H9 (cell line): ENCODE data around the gene WWC2. TPM values are rescaled to one million over a fixed set of nuclear protein-coding genes. Genes with fewer than 3 reads are reported as not detected.
A peak's percentile ranks its signal among the peaks of the same experiment; 100 is the strongest.

Experiments used
- DNase-seq: peaks from one replicate; pipeline ENCODE4 v3.0.0-alpha.2; 2017
- H2AFZ ChIP-seq: one replicate; pipeline ENCODE4 v1.6.1; 2013; ENCODE audit warnings: mild to moderate bottlenecking, low read length, control low read depth, moderate library complexity
- H2AK5ac ChIP-seq: 2 replicates; pipeline ENCODE4 v1.6.1; 2013; ENCODE audit warnings: low read length, control low read depth, mixed read lengths; ENCODE audit not compliant: insufficient read length
- H2BK120ac ChIP-seq: one replicate; pipeline ENCODE4 v1.6.1; 2013; ENCODE audit warnings: low read depth, mild to moderate bottlenecking, low read length, control low read depth, inconsistent platforms; ENCODE audit not compliant: poor library complexity, severe bottlenecking
- H2BK12ac ChIP-seq: 2 replicates; pipeline ENCODE4 v1.6.1; 2013; ENCODE audit warnings: low read length, control low read depth, mixed read lengths, low read depth; ENCODE audit not compliant: insufficient read length
- H2BK15ac ChIP-seq: 2 replicates; pipeline ENCODE4 v1.6.1; 2013; ENCODE audit warnings: low read depth, low read length, control low read depth
- H2BK20ac ChIP-seq: one replicate; pipeline ENCODE4 v1.6.1; 2013; ENCODE audit warnings: low read depth, mild to moderate bottlenecking, low read length, control low read depth, inconsistent platforms; ENCODE audit not compliant: poor library complexity, severe bottlenecking
- H2BK5ac ChIP-seq: 2 replicates; pipeline ENCODE4 v1.6.1; 2013; ENCODE audit warnings: low read length, control low read depth, mixed read lengths; ENCODE audit not compliant: insufficient read length
- H3K14ac ChIP-seq: 2 replicates; pipeline ENCODE4 v1.6.1; 2013; ENCODE audit warnings: low read length, control low read depth; ENCODE audit not compliant: insufficient read depth
- H3K18ac ChIP-seq: 2 replicates; pipeline ENCODE4 v1.6.1; 2013; ENCODE audit warnings: low read depth, mild to moderate bottlenecking, mixed read lengths, low read length, control low read depth; ENCODE audit not compliant: insufficient read length
- H3K23ac ChIP-seq: 2 replicates; pipeline ENCODE4 v1.6.1; 2013; ENCODE audit warnings: low read length, control low read depth, mixed read lengths, low read depth; ENCODE audit not compliant: insufficient read length
- H3K23me2 ChIP-seq: 2 replicates; pipeline ENCODE4 v1.6.1; 2013; ENCODE audit warnings: low read depth, mild to moderate bottlenecking, mixed read lengths, low read length, control low read depth; ENCODE audit not compliant: insufficient read length, poor library complexity, severe bottlenecking
- H3K27ac ChIP-seq: 2 replicates; pipeline ENCODE4 v1.5.1; 2013; ENCODE audit warnings: low read length, control low read depth, mixed read lengths, low read depth; ENCODE audit not compliant: insufficient read length
- H3K27me3 ChIP-seq: 2 replicates; pipeline ENCODE4 v1.6.1; 2013; ENCODE audit warnings: low read length, control low read depth, inconsistent platforms; ENCODE audit not compliant: insufficient read depth
- H3K4ac ChIP-seq: 2 replicates; pipeline ENCODE4 v1.6.1; 2013; ENCODE audit warnings: low read depth, mild to moderate bottlenecking, control low read depth, inconsistent platforms, low read length, moderate library complexity
- H3K4me1 ChIP-seq: 2 replicates; pipeline ENCODE4 v1.6.1; 2013; ENCODE audit warnings: low read length, control low read depth, inconsistent platforms; ENCODE audit not compliant: insufficient read depth
- H3K4me2 ChIP-seq: 2 replicates; pipeline ENCODE4 v1.6.1; 2013; ENCODE audit warnings: low read length, control low read depth, mixed read lengths; ENCODE audit not compliant: insufficient read length, insufficient read depth
- H3K56ac ChIP-seq: 2 replicates; pipeline ENCODE4 v1.6.1; 2013; ENCODE audit warnings: low read depth, mild to moderate bottlenecking, mixed read lengths, low read length, control low read depth; ENCODE audit not compliant: insufficient read length
- H3K79me1 ChIP-seq: 2 replicates; pipeline ENCODE4 v1.6.1; 2013; ENCODE audit warnings: low read depth, mild to moderate bottlenecking, moderate library complexity, low read length, control low read depth, inconsistent platforms; ENCODE audit not compliant: insufficient read depth, poor library complexity, severe bottlenecking
- H3K79me2 ChIP-seq: 2 replicates; pipeline ENCODE4 v1.6.1; 2013; ENCODE audit warnings: low read length, control low read depth, inconsistent platforms; ENCODE audit not compliant: insufficient read depth
- H3K9ac ChIP-seq: 2 replicates; pipeline ENCODE4 v1.6.1; 2013; ENCODE audit warnings: low read length, control low read depth, mixed read lengths; ENCODE audit not compliant: insufficient read length; ENCODE audit errors: extremely low read depth
- H3K9me3 ChIP-seq: one replicate; pipeline ENCODE4 v1.6.1; 2013; ENCODE audit warnings: low read depth, low read length, inconsistent platforms; ENCODE audit not compliant: control insufficient read depth
- H3T11ph ChIP-seq: one replicate; pipeline ENCODE4 v1.6.1; 2013; ENCODE audit warnings: mild to moderate bottlenecking, low read length, control low read depth, inconsistent platforms
- H4K20me1 ChIP-seq: one replicate; pipeline ENCODE4 v1.6.1; 2013; ENCODE audit not compliant: control insufficient read depth, insufficient read length, insufficient read depth
- H4K5ac ChIP-seq: 2 replicates; pipeline ENCODE4 v1.6.1; 2013; ENCODE audit warnings: low read depth, mild to moderate bottlenecking, mixed read lengths, low read length, control low read depth; ENCODE audit not compliant: insufficient read length
- H4K8ac ChIP-seq: replicated peaks from 2 replicates; pipeline ENCODE4 v1.6.1; 2013; ENCODE audit warnings: low read length, control low read depth, mixed read lengths, low read depth; ENCODE audit not compliant: insufficient read length
- H4K91ac ChIP-seq: 2 replicates; pipeline ENCODE4 v1.6.1; 2013; ENCODE audit warnings: low read depth, mild to moderate bottlenecking, moderate library complexity, mixed read lengths, low read length, control low read depth; ENCODE audit not compliant: insufficient read length
- H3K27ac Mint-ChIP-seq, 3 experiments: 2 replicates in 2 of 3; 3 replicates in 1 of 3; pipeline ENCODE4 v1.8.0; 2020 to 2021; ENCODE audit warnings: mixed read lengths in 3 of 3, mild to moderate bottlenecking in 1 of 3, moderate library complexity in 1 of 3
- H3K27me3 Mint-ChIP-seq: 2 replicates; pipeline ENCODE4 v1.8.0; 2021; ENCODE audit warnings: low read depth, mild to moderate bottlenecking, moderate library complexity, mixed read lengths
- H3K36me3 Mint-ChIP-seq, 3 experiments: 2 replicates in 2 of 3; 3 replicates in 1 of 3; pipeline ENCODE4 v1.8.0; 2020 to 2021; ENCODE audit warnings: low read depth in 3 of 3, mixed read lengths in 3 of 3; ENCODE audit not compliant: insufficient read depth in 1 of 3
- H3K4me1 Mint-ChIP-seq, 2 experiments: 2 replicates each; pipeline ENCODE4 v1.8.0; 2020; ENCODE audit warnings: mixed read lengths in 2 of 2
- H3K4me3 Mint-ChIP-seq, 2 experiments: 2 replicates in 1 of 2; 3 replicates in 1 of 2; pipeline ENCODE4 v1.8.0; 2020 to 2021; ENCODE audit warnings: mild to moderate bottlenecking in 2 of 2, mixed read lengths in 2 of 2, moderate library complexity in 1 of 2
- H3K9me3 Mint-ChIP-seq, 2 experiments: 2 replicates in 1 of 2; 3 replicates in 1 of 2; pipeline ENCODE4 v1.8.0; 2020; ENCODE audit warnings: mild to moderate bottlenecking in 2 of 2, mixed read lengths in 2 of 2, moderate library complexity in 1 of 2
- WGBS: extraction: QIAGEN DNeasy Blood & Tissue Kit; methylation state at CpG from one replicate; pipeline ENCODE4 v1.1.7; 2013; ENCODE audit warnings: missing lambda C conversion rate, low lambda C conversion rate, mixed read lengths; ENCODE audit not compliant: insufficient read length; ENCODE audit errors: extremely low coverage; 5-methylcytosine and 5-hydroxymethylcytosine counted together
- total RNA-seq: library from RNA; stranded (reverse); gene quantifications from 2 replicates; pipeline ENCODE4 v1.2.1, GENCODE V29; 2021
- TF ChIP-seq, protein P1 (sequence below): fragments of 200-600 bp; sonication (generic); conservative IDR thresholded peaks from 3 replicates; pipeline ENCODE4 v1.8.0; 2021; ENCODE audit warnings: antibody characterized with exemption, mild to moderate bottlenecking

Gene WWC2
- total RNA-seq, 1 experiment from 2014 or later: 106 TPM

DNA sequence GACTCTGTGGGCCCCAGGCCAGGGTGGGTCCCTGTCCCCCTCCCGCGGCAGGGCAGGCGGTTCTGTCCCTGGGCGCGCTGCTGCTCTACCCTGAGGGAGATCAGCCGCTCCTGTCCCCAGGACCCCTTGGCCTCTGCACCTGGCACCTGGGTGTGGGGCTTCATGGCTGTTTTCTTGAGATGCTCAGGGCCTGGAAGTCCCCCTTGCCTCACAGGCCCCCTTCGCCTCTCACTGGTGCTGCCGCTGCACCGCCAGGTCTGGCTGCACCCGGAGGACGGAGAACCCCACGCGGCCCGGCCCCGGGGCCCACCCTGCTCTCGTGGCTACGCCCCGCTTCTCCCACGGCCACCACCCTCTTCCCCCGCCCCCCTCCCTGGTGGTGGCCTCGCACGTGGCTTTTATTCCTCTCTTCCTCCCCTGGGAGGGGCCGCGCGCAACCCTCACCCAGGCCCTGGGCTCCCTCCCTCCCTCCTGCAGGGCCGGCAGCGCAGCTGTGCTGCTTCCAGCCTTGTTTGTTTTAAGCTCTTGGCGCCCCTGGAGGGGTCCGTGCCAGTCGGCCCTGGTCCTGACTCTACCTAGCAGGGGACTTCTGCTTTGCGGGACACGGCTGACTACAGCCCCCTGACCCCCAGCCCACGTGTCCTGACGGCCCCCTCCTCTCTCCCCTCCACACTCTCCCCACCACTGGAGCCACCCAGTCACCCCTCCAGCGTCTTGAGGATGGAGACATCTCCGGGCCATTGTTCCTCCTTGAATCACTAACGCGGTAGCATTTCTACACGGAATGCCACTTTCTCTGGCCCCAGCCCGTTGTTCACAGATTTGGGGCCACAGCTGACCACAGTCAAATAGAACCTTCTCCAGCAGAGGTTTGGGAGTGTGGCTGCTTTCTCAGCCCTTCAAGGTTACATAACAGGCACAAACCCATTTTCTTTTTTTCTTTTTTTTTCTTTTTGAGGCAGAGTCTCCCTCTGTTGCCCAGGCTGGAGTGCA, 243.8 kb downstream of the WWC2 start:
- no peak overlapping the region for H3K14ac ChIP-seq

More for the DNA sequence above, 243.8 kb downstream of the WWC2 start:
- no CpG with 5 or more reads among the region's 40 CpGs for WGBS
- H4K91ac ChIP-seq: no peak overlapping the region
- H3K4me3 Mint-ChIP-seq: no peak overlapping the region; a peak in 1 of 5 replicates
- no peaks in the 10 kb centered on the region for H4K20me1 ChIP-seq
- no peaks in the 10 kb centered on the region for H3K9me3 Mint-ChIP-seq
- TF ChIP-seq, protein P1, sequence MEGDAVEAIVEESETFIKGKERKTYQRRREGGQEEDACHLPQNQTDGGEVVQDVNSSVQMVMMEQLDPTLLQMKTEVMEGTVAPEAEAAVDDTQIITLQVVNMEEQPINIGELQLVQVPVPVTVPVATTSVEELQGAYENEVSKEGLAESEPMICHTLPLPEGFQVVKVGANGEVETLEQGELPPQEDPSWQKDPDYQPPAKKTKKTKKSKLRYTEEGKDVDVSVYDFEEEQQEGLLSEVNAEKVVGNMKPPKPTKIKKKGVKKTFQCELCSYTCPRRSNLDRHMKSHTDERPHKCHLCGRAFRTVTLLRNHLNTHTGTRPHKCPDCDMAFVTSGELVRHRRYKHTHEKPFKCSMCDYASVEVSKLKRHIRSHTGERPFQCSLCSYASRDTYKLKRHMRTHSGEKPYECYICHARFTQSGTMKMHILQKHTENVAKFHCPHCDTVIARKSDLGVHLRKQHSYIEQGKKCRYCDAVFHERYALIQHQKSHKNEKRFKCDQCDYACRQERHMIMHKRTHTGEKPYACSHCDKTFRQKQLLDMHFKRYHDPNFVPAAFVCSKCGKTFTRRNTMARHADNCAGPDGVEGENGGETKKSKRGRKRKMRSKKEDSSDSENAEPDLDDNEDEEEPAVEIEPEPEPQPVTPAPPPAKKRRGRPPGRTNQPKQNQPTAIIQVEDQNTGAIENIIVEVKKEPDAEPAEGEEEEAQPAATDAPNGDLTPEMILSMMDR: no peak
- no peaks in the 10 kb centered on the region for H3K79me1 ChIP-seq
- H2AFZ ChIP-seq: no peak overlapping the region
- no peak overlapping the region for H2BK120ac ChIP-seq
- no peak overlapping the region for H3K9ac ChIP-seq
- no peaks in the 10 kb centered on the region; a peak in 1 of 7 replicates for H3K36me3 Mint-ChIP-seq
- H3K9me3 ChIP-seq: no peaks in the 10 kb centered on the region
- H3K23me2 ChIP-seq: no peaks in the 10 kb centered on the region
- H3K4me2 ChIP-seq: no peak overlapping the region
- H2BK20ac ChIP-seq: no peak overlapping the region
- no peaks in the 10 kb centered on the region for H3K4me1 Mint-ChIP-seq
- no peak overlapping the region for H2BK12ac ChIP-seq
- no peak overlapping the region for H3K18ac ChIP-seq
- no peak overlapping the region for H3K56ac ChIP-seq
- DNase-seq: peak; percentile 47
- no peaks in the 10 kb centered on the region for H3K4me1 ChIP-seq
- no peak overlapping the region for H2BK5ac ChIP-seq
- no peaks in the 10 kb centered on the region; the same call in 1 of the 2 replicates for H3K27me3 Mint-ChIP-seq
- no peaks in the 10 kb centered on the region for H3K79me2 ChIP-seq
- no peak overlapping the region for H4K8ac ChIP-seq
- H2BK15ac ChIP-seq: no peak overlapping the region
- no peak overlapping the region for H4K5ac ChIP-seq
- H3K27me3 ChIP-seq: no peaks in the 10 kb centered on the region
- H3T11ph ChIP-seq: no peak overlapping the region
- peak overlapping the region in 1 of 3 experiments; percentile 52; a peak in 1 of 7 replicates for H3K27ac Mint-ChIP-seq
- no peak overlapping the region for H3K4ac ChIP-seq
- no peak overlapping the region for H3K23ac ChIP-seq
- no peak overlapping the region for H3K27ac ChIP-seq
- no peak overlapping the region for H2AK5ac ChIP-seq
